ENCODE results near the gene C11orf91. TPM values are rescaled to one million over a fixed set of nuclear protein-coding genes. Genes with fewer than 3 reads are reported as not detected.
"Not testable (repeated sequence)": the region's sequence is repeated elsewhere in the genome, so short reads cannot be mapped to it uniquely, and the experiment has no call there.

Gene C11orf91, protein sequence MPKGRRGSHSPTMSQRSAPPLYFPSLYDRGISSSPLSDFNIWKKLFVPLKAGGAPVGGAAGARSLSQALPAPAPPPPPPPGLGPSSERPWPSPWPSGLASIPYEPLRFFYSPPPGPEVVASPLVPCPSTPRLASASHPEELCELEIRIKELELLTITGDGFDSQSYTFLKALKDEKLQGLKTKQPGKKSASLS
- total RNA-seq, result not detected in 2 replicates
- polyA plus RNA-seq (2012), result 0.11 TPM

- peak; percentile 96 for DNase-seq (ENCODE audit: low read depth)
Observed at GRCh38 chr11:33700502-33701271, at the start of gene C11orf91. TSS of gene C11orf91 (minus strand) at chr11:33700826. CDS start at chr11:33700740, 86 bp downstream.

GRCh38 chr11:33747979-33748378, 47.4 kb upstream of the C11orf91 start:
- DNase-seq (ENCODE audit: low read depth), result no peak

GRCh38 chr11:33743291-33743690, 42.7 kb upstream of the C11orf91 start:
- DNase-seq (ENCODE audit: low read depth), result no peak

DNA sequence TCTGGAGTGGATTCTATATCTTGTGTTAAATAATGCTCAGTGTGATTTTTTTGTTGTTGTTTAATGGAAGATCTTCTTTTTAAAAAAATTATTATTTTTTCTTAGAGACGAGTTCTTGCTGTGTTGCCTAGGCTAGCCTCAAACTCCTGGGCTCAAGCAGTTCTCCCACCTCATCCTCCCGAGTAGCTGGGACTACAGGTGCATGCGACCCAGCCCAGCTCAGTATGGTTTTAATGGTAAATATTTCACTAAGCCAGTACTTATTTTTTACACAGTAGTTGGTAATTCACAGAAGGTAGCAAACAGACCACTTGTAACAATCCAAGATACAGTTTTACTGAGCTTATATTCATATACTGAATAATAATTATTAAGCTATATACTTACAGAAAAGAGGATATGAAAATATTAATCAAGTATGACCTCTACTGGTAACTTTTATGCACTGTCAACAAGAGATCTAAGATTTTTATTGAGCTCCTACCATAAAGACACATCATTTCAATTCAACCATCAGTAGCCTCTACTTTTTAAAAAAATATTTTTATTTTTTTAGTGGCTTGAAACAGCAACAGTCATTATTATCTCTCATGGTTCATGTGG, 41.7 kb upstream of the C11orf91 start:
- DNase-seq (ENCODE audit: low read depth), result peak; percentile 49

GRCh38 chr11:33741806-33742205, 41.2 kb upstream of the C11orf91 start:
- no peak for DNase-seq (ENCODE audit: low read depth)

- no peak for DNase-seq (ENCODE audit: low read depth)
Observed at GRCh38 chr11:33737362-33737821, 36.8 kb upstream of the C11orf91 start.

- DNase-seq (ENCODE audit: low read depth), result peak; percentile 93
Observed at GRCh38 chr11:33736148-33736812, 35.7 kb upstream of the C11orf91 start, which contains the start of gene CD59. TSS of gene CD59 (minus strand) at chr11:33736423. CDS start at chr11:33722445, 13,978 bp downstream.

GRCh38 chr11:33735271-33736147, 34.9 kb upstream of the C11orf91 start:
- DNase-seq (ENCODE audit: low read depth), result peak; percentile 74

DNA sequence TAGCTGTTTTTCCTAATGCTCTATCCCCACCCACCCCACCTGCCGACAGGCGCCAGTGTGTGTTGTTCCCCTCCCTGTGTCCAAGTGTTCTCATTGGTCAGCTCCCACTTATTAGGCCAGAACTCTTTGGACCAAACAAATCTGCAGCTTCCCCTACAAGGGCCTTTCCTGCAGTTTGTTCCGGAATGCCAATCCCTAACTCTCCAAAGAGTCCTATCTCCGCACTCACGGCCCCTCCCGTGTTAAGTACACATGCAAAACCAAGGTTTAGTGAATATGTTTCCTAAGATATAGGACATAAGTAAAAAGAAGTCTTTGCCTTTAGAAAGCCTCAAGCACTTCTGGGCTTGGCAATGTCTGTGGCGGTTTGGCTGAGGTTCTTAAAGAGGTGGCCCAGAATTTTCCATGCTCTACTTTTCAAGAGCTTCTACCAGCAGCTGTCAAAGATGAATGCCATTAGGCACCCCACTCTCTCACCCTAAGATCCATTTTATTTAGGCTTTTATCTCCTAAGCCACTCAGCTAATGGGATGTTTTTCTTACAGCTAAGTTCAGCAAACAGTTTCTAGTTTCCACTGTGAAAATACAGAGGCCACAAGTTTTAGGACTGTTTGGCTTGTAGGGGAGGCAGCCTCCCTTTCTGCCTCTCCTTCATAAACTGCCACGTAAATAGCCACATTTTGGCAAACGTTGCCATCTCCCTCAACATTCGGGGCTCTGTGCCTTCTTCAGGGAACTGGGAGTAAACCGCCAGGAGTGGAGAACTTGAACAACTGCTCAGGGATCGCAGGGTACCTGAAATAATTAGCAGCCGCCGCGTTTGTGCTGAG, 34.0 kb upstream of the C11orf91 start:
- peak; percentile 62 for DNase-seq (ENCODE audit: low read depth)

GRCh38 chr11:33733980-33734379, 33.4 kb upstream of the C11orf91 start:
- DNase-seq (ENCODE audit: low read depth), result no peak

DNA sequence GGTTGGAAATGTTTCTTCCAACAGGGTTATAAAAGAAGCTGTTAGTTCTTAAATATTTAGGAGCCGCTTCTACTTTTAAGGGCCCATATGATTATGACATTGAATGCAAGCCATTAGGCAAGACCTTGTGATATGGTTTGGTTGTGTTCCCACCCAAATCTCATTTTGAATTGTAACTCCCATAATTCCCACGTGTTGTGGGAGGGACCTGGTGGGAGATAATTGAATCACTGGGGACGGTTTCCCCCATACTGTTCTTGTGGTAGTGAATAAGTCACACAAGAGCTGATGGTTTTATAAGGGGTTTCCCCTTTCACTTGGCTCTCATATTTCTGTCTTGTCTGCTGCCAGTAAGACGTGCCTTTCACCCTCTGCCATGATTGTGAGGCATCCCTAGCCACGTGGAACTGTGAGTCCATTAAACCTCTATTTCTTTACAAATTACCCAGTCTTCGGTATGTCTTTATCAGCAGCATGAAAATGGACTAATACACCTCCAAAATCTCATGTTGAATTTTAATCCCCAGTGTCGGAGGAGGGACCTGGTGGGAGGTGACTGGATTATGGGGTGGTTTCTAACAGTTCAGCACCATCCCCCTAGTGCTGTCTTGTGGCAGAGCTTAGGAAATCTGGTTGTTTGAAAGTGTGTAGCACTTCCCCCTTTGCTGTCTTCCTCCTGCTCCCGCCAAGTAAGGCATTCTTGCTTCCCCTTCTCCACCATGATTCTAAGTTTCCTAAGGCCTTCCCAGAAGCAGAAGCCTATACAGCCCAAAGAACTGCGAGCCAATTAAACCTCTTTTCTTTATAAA, 31.3 kb upstream of the C11orf91 start:
- peak; percentile 63 for DNase-seq (ENCODE audit: low read depth)

GRCh38 chr11:33730716-33731115, 30.1 kb upstream of the C11orf91 start:
- DNase-seq (ENCODE audit: low read depth), result no peak

- peak; percentile 62 for DNase-seq (ENCODE audit: low read depth)
Observed at GRCh38 chr11:33729072-33729664, 28.5 kb upstream of the C11orf91 start.

DNA sequence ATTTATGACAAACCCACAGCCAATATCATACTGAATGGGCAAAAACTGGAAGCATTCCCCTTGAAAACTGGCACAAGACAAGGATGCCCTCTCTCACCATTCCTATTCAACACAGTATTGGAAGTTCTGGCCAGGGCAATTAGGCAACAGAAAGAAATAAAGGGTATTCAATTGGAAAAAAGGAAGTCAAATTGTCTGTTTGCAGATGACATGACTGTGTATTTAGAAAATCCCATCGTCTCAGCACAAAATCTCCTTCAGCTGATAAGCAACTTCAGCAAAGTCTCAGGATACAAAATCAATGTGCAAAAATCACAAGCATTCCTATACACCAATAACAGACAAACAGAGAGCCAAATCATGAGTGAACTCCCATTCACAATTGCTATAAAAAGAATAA, 26.9 kb upstream of the C11orf91 start:
- DNase-seq (ENCODE audit: low read depth), result not testable (repeated sequence)

DNA sequence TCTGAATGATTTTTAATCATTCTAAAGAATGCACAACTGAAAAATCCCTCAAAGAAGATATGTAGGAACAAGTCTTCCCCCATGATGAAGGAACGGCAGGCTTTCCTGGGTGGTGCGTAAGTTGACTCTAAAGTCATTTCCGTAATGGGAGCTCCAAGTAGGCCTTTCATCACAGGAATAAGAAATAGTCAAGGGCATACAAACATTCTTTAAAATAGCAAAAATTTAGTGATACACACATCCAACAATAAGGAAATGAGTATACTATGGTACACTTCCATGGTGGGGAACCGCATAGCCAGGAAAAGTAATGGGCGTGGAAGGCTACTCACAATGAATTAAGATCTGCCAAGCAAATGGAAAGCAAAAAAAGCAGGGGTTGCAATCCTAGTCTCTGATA, 24.9 kb upstream of the C11orf91 start:
- DNase-seq (ENCODE audit: low read depth), result no peak

GRCh38 chr11:33724644-33725035, 24.0 kb upstream of the C11orf91 start:
- DNase-seq (ENCODE audit: low read depth), result peak; percentile 38

DNA sequence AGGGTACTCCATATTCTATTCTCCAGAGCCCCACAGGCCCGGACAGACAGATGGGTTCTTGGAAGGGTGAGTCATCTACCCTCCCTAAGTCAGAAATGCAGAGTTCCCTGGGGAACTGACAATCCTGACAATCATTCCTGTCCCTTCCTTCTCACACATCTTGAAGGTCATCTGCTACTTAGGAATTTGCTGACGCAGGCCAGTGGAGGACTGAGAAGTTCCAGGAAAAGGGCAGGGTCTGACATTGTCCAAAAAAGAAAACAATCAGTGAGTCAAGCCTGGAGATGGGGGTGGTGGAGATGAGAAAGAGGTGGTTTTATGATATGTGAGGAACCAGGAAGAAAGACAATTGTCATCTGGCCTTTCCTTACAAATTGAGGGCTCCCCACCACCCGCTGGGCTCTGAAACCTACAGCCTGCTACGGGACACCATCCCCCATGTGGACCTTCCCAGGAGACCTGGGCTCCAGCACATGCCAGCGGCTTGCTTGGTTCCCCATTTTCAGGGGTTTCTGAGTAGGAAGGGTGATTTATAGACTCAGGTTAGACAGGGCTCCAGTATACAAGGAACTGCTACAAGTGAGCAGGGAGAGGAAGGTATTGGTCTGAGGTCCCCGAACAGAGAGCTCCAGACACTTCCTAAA, 22.7 kb upstream of the C11orf91 start:
- peak; percentile 92 for DNase-seq (ENCODE audit: low read depth)

Data from myocyte (in vitro differentiated cells).